Thoracic aorta (tissue), 2 donors: Measurements from ENCODE around the gene SAPCD2. TPM values are rescaled to one million over a fixed set of nuclear protein-coding genes. Genes with fewer than 3 reads are reported as not detected.

Source experiments
- ATAC-seq: fragments of 150-250 bp; one replicate; pipeline ENCODE4 v1.8.0; 2017; ENCODE audit warnings: low read depth; ENCODE audit not compliant: insufficient number of reproducible peaks, low FRiP score
- DNase-seq: peaks from one replicate; pipeline ENCODE4 v3.0.0-alpha.2; 2020; ENCODE audit warnings: low spot score
- H3K27ac ChIP-seq, 2 donors: fragments of 200-600 bp; sonication (generic); 1 replicate in 1 of 2; 2 replicates in 1 of 2; pipeline ENCODE4 v1.5.1; 2016; ENCODE audit warnings: mild to moderate bottlenecking in 2 of 2, moderate library complexity in 2 of 2
- H3K27me3 ChIP-seq: fragments of 200-600 bp; sonication (generic); replicated peaks from 2 replicates; pipeline ENCODE4 v1.6.0; 2016; ENCODE audit warnings: mild to moderate bottlenecking; ENCODE audit not compliant: insufficient read depth
- H3K36me3 ChIP-seq: fragments of 200-600 bp; sonication (generic); one replicate; pipeline ENCODE4 v1.5.1; 2016
- H3K4me1 ChIP-seq, 2 donors: fragments of 200-600 bp; sonication (generic); 1 replicate in 1 of 2; 2 replicates in 1 of 2; pipeline versions ENCODE4 v1.5.1 to v1.6.0; 2016; ENCODE audit warnings: low read depth in 2 of 2, mild to moderate bottlenecking in 1 of 2; ENCODE audit not compliant: control insufficient read depth in 1 of 2
- H3K4me3 ChIP-seq: fragments of 200-600 bp; sonication (generic); 2 replicates; pipeline ENCODE4 v1.5.1; 2016; ENCODE audit warnings: mild to moderate bottlenecking
- H3K9me3 ChIP-seq: fragments of 200-600 bp; sonication (generic); 2 replicates; pipeline ENCODE4 v1.5.1; 2016
- total RNA-seq, 2 donors: library from RNA; depleted of rRNA; stranded (reverse); fragments of >200 nt; gene quantifications; one replicate each; pipeline versions ENCODE4 v1.1.0 to v1.2.3, GENCODE V29; 2016
- TF ChIP-seq, protein P1 (sequence below): fragments of 200-600 bp; sonication (generic); IDR thresholded peaks from one replicate; pipeline ENCODE4 v1.5.1; 2019; ENCODE audit warnings: antibody characterized with exemption

The SAPCD2 gene
- total RNA-seq, 2 donors from 2014 or later, result 0.41 to 0.92 TPM

DNA sequence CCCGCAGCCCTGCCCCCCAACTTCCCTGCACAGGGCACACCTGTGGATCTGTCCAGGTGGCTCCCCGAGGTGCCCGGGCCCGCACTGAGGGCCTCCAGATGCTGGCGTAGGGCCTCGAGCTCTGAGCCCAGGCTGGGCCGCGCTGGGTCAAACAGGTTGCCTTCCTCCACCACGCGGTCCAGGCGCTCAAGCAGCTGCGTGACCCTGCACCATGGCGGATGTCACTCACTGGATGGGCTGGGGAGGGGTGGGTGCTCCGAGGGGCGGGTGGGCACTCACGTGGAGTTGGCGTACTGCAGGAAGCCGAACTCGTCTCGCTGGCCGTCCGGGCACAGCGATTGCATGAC, 47.7 kb downstream of the SAPCD2 start:
- DNase-seq (no peak), ATAC-seq (no peak)
- Histone ChIP-seq H3K9me3 (no peaks in the 10 kb centered on the region), H3K4me1 (peaks cover 8 to 17% of the 10 kb centered on the region in 2 donors), H3K36me3 (peaks cover 5% of the 10 kb centered on the region), H3K27me3 (no peaks in the 10 kb centered on the region), H3K27ac (no peak overlapping the region), H3K4me3 (no peak overlapping the region)
- TF ChIP-seq, protein P1, sequence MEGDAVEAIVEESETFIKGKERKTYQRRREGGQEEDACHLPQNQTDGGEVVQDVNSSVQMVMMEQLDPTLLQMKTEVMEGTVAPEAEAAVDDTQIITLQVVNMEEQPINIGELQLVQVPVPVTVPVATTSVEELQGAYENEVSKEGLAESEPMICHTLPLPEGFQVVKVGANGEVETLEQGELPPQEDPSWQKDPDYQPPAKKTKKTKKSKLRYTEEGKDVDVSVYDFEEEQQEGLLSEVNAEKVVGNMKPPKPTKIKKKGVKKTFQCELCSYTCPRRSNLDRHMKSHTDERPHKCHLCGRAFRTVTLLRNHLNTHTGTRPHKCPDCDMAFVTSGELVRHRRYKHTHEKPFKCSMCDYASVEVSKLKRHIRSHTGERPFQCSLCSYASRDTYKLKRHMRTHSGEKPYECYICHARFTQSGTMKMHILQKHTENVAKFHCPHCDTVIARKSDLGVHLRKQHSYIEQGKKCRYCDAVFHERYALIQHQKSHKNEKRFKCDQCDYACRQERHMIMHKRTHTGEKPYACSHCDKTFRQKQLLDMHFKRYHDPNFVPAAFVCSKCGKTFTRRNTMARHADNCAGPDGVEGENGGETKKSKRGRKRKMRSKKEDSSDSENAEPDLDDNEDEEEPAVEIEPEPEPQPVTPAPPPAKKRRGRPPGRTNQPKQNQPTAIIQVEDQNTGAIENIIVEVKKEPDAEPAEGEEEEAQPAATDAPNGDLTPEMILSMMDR, result no peak

DNA sequence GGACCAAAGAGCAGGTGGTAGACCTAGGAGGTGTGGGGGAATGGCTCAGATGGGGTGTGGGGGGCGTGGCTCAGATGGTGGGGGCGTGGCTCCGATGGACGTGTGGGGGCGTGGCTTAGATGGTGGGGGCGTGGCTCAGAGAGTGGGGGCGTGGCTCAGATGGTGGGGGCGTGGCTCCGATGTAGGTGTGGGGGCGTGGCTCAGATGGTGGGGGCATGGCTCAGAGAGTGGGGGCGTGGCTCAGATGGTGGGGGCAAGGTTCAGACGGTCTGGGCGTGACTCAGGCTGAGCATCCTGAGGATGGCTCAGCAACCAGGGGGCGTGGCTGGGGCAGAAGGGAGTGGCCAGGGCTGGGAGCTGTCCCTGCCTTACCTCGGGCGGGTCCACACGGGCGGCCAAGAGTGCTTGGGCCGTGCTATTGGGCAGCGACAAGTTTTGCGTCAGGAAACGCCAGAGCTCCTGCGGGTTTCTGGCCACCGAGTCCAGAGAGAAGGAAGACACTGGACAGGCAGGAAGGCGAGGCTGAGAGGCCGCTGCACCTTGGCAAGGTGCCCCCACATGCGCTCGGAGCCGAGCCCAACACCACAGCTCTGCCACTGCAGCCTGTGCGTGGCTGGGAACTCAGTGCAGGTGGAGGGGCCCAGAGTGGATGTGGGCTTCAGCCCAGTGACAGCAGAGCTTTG, 48.2 kb downstream of the SAPCD2 start:
- Histone ChIP-seq H3K27ac (no peak overlapping the region), H3K9me3 (no peaks in the 10 kb centered on the region), H3K4me3 (no peak overlapping the region), H3K36me3 (peaks cover 10% of the 10 kb centered on the region), H3K27me3 (no peaks in the 10 kb centered on the region), H3K4me1 (peaks cover 5 to 12% of the 10 kb centered on the region in 2 donors)
- ATAC-seq (no peak), DNase-seq (no peak)
- TF ChIP-seq, protein P1, result no peak

DNA sequence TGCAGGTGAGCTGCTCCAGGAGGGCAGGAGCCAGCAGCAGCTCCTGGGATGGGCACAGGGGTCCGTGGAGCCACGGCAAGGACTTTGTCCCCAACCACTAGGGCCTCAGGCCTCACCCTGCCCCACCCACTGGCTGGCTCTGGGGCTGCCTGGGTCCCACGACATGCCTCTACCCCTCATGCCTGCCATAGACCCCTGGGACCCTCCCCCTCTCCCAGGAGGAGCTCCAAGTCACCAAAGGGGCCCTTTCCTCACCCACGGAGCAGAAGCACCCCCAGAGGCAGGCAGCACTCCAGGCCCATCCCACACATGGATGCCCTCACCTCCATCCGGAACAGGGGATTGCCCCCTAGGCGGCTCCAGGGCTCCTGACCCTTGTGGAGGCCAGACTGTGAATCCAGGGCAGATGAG, 48.8 kb downstream of the SAPCD2 start:
- TF ChIP-seq, protein P1, result no peak
- ATAC-seq (no peak), DNase-seq (no peak)
- Histone ChIP-seq H3K9me3 (no peaks in the 10 kb centered on the region), H3K27me3 (no peaks in the 10 kb centered on the region), H3K36me3 (peaks cover 12% of the 10 kb centered on the region), H3K4me1 (peaks cover 0 to 6% of the 10 kb centered on the region in 2 donors), H3K4me3 (no peak overlapping the region), H3K27ac (no peak overlapping the region)

DNA sequence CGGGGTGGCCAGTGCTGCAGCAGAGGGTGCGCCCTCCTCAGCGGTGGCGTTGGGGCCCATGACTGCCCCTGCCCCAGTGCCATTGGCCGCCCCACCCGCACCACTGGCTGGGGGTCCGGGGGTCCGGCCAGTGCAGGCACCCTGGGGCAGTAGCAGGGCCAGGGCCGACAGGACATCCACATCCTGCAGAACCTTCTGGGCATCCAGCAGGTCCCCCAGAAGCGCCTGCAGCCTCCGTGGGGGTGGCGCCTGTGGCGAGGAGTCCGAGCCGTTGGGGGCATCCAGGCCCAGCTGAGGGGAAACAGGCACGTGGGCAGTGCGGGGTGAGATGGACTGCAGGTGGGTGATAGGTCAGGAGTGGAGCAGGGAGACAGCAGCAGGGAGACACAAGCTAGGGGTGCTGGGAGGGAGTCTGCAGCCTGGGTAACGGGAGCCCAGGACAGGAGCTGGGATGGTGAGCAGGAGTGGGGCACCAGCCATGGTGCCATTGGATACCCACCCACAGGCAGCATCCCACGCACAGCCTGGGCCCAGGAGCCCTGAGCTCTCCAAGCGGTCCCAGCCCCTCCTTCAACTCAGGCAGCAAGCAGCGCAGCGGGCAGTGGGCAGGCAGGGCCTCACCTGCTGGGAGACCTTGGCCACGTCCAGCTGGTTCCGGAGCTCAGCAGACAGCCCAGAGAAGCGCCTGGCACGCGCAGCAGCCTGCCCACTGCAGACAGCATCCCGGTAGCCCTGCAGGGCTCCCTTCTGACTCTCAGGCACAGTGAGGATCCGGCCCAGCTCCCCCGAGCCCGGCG, 49.4 kb downstream of the SAPCD2 start:
- Histone ChIP-seq H3K9me3 (no peaks in the 10 kb centered on the region), H3K27me3 (no peaks in the 10 kb centered on the region), H3K27ac (no peak overlapping the region), H3K36me3 (peaks cover 14% of the 10 kb centered on the region), H3K4me1 (peaks cover 0 to under 1% of the 10 kb centered on the region in 2 donors), H3K4me3 (no peak overlapping the region)
- TF ChIP-seq, protein P1, result no peak
- ATAC-seq (no peak), DNase-seq (no peak)

DNA sequence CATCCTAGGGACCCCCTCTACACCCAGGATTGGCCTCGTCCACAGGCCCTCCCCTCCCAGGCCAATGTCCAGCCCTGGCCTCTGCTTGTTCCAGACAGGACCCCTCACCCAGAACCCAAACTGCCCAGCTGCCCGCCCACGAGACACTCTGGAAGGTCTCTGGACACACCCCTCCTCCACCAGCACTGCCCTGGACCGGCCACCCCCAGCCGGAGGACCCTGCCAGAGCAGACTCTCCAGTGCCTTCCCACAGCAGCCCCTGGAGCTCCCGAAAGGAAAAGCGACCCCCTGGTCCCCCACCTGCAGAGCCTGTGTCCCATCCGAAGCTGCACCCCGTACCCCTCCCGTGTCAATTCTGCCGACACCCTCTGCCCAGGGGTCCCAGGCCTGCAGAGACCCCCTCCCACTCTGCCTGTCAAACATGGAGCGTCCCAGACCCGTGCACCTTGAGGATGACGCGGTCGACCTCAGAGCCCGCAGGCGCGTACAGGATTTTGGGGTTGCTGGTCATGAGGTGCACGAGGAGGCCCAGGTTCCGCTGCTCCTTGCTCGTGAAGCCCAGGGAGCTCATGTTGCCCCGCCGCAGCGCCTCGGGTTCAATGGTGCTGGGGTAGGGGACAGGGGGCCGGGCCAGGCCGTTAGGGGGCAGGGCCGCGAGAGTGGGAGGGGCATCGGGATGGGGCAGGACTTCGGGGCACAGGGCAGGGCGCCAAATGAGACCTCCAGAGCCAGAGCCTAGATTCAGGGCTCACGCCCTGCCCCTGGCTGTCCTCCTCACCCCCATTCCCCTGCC, 50.3 kb downstream of the SAPCD2 start:
- Histone ChIP-seq H3K36me3 (peaks cover 15% of the 10 kb centered on the region), H3K4me1 (no peaks in the 10 kb centered on the region), H3K9me3 (no peaks in the 10 kb centered on the region), H3K27ac (no peak overlapping the region), H3K4me3 (no peak overlapping the region), H3K27me3 (no peaks in the 10 kb centered on the region)
- ATAC-seq, result no peak
- no peak for DNase-seq
- TF ChIP-seq, protein P1, result no peak
